GM10847 (cell line): Measurements from ENCODE around the gene CORO7.

Source experiments
- POLR2A ChIP-seq: IDR thresholded peaks from 2 replicates; pipeline ENCODE4 v1.6.1; 2011; ENCODE audit not compliant: insufficient read length; ENCODE audit errors: extremely low read depth

The CORO7 gene

DNA sequence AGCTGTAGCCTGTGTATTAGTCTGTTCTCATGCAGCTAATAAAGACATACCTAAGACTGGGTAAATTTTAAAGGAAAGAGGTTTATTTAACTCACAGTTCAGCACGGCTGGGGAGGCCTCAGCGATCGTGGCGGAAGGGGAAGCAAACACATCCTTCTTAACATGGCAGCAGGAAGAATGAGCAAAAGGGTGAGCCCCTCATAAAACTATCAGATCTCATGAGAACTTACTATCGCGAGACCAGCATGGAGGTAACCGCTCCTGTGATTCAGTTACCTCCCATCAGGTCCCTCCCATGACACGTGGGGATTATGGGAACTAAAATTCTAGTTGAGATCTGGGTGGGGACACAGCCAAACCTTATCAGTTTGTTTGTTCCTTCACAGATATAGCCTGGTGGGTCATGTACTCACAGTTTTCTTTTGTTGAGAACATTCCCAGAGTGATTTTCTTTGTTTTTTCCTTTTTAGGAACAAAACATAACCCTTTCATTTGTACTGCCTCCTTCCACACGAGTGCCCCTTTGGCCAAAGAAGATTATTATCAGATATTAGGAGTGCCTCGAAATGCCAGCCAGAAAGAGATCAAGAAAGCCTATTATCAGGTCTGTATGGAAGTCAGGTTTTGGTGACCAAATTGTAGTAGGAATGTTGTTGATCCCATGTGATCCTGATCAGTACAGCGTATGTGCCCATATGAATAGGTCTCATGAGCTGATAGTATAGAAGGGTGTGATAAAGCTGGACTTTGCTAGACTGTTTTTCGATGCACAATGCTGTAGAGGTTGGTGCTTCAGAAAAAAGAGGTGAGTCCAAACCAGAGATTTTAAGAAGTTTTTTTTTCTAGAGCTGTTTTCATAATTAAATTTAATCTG, 17.8 kb upstream of the CORO7 start:
- TF ChIP-seq POLR2A, result no peak

DNA sequence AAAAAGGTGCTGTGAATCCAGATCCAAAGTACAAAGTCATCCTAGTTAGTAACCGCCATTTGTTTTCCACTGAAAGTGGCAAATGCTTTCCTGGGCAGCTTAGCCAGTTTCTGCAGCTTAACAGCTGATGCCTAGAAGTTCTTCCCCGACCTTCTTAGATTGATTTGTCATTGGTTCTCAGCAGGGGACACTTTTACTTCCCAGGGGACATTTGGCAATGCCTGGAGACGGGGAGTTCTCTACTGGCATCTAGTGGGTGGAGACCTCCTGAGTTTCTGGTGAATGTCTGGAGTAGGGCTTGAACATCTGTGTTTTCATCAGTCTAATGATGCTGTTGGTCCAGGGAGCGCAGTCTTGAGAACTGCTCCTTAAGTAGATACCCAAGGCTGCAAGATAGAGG, 16.8 kb upstream of the CORO7 start:
- TF ChIP-seq POLR2A, result no peak

DNA sequence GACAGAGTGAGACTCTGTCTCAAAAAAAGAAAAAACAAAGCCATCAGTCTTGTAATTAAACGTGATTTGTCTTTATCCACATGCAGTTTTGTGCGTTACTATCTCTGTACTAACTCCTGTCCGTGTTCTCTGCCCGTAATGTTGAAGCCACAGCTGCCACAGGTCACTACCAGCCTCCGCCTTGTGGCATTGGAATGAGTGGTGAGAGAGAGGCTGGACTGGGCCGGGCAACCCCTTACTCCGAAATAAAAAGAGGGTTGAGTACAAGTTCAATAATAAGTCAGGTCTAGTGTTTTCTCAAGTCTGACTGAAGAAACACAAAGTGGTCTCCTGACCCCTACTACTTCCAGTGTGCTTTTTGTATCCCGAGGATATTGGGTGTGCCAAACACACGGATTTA, 14.6 kb upstream of the CORO7 start:
- no peak for TF ChIP-seq POLR2A

DNA sequence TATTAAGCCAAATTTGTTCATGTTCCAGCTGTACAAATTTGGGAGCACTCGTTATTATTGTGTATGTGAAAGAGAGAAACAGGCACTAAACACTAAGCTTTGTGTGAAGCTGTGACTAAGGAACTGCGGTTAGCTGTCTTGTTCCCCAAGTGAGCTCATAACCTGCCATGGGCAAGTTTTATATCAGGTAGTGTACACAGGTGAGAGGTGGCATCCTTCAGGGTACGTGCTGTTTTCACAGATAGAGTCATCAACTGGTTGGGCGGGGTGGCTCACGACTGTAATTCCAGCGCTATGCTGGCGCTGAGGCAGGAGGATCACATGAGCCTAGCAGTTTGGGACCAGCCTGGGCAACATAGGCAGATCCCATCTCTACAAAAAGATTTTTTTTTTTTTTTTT, 12.1 kb upstream of the CORO7 start:
- no peak for TF ChIP-seq POLR2A

DNA sequence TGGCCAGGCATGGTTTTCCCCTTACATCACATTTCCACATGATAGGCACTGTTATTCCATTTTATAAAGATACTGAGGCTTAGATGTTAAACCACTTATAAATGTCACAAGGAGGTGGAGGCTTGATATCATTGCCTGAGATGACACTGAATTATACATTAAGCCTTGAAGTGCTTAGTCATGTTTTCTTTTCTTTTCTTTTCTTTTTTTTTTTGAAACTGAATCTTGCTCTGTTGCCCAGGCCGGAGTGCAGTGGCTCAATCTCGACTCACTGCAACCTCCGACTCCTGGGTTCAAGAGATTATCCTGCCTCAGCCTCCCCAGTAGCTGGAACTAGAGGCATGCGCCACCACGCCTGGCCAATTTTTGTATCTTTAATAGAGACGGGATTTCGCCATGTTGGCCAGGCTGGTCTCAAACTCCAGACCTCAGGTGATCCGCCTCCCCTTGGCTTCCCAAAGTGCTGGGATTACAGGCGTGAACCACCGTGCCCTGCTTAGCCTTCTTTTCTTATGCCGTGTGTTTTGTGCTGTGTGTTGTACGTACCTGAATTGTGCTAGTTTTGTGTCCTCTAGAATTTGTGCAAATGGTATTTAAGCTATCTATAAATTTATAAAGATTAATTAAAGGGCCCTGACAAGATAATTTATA, 10.5 kb upstream of the CORO7 start:
- TF ChIP-seq POLR2A, result no peak

DNA sequence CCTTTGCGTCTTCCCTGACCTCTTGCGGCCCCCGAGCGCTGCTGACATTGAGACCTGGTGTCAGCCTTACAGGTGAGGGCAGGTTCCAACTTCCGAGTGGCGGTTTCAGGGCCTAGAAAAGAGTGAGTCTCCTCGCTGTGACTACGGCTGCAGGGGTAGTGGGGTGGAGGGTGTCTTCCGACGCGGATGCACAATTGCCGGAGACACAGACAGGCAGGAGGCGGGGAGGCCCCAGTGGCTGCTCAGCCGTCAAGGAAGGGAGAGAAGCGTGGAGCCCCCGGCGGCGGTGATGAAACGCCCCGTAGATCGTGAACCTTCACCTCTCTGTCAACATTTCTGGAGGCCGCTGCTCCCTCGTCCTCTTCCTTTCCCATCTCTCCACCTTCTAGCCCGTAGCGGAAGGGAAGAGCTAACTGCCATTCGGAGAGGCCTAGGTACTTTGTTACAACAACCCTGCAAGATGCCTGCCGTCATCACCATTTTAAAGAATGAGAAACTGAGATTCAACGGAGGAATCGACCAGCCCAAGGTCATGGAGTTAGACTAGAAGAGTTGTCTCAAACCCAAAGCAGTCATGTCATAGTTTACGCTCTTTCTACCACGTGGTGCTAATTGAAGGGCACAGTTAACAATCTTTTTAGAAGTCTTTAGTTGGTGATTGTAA, 9.8 kb upstream of the CORO7 start:
- TF ChIP-seq POLR2A, result no peak

DNA sequence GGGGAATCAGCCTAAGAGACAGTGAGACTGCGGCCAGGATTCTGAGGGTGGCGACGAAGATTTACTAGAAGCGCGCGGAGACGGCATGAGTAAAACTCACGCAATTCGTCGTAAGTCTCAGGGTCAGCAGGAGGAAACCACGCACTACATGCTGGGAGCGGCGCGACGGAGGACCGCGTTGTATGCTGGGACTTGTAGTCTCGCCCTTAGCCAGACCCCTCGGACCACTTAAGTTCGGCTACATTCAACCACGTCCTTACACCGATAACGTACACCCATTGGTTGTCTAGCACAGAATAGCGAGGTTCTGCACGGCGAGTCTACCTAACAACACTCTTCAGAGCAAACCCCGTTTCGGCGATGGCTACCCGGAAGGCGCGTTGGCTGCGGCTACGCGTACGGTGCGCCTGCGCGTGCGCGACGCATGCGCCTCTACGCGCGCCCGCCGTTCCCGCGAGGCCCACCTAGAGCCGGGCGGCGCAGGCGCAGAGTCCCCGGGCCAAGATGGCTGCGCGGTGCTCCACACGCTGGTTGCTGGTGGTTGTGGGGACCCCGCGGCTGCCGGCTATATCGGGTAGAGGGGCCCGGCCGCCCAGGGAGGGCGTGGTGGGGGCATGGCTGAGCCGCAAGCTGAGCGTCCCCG, 9.1 kb upstream of the CORO7 start, which contains the start of gene DNAJA3:
DNAJA3 (plus strand) TSS at position 491 of the 643 bp plus-strand sequence; CDS start at position 505, 14 bp downstream.
- TF ChIP-seq POLR2A, result peak; percentile 81

DNA sequence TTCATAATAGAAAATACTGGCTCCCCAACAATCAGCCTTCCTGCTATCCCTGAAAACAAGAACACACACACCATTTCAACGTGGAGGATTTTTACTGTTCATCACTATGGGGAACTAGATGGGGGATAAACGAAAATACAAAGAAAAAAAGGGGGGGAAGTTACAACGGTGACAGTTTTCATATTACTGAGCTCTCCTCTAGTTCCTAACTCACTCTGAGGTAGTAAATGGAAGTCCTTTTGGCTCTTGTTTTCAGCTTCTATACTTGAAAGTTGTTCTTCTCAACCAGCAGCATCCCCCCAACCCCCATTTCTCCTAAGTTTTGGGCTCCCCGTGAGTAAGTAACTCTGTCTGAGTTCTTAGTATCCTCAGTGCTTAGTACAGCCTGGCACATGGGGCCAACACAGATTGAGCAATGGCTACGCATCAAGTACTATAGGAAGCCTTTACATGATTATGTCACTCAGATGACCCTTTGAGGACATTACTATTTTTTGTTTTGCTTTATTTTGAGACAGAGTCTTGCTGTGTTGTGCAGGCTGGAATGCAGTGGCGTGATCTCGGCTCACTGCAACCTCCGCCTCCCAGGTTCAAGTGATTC, 4.2 kb upstream of the CORO7 start:
- no peak for TF ChIP-seq POLR2A

DNA sequence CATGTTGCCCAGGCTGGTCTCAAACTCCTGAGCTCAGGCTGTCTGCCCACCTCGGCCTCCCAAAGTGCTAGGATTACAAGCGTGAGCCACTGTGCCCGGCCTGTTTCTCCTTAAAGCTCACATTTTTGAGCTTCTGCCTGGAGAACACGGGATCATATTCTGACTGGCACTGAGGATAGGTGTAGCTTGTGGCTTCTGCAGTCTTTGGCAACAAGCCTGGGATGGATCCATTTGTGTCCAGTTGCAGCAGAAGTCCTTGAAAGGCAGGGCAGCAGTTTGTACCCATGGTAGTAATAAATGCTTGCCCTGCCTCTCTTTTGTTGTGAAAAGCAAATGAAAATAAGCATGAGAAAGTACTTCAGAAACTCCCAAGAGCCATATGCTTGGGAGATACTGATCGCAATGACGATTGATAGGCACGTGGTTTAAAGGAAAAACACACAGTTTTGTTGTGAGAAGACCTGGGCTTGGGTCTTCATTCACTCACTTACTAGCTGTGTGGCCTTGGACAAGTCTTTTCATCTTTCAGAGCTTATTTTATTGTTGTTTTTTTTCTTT, 3.1 kb upstream of the CORO7 start:
- TF ChIP-seq POLR2A, result no peak

DNA sequence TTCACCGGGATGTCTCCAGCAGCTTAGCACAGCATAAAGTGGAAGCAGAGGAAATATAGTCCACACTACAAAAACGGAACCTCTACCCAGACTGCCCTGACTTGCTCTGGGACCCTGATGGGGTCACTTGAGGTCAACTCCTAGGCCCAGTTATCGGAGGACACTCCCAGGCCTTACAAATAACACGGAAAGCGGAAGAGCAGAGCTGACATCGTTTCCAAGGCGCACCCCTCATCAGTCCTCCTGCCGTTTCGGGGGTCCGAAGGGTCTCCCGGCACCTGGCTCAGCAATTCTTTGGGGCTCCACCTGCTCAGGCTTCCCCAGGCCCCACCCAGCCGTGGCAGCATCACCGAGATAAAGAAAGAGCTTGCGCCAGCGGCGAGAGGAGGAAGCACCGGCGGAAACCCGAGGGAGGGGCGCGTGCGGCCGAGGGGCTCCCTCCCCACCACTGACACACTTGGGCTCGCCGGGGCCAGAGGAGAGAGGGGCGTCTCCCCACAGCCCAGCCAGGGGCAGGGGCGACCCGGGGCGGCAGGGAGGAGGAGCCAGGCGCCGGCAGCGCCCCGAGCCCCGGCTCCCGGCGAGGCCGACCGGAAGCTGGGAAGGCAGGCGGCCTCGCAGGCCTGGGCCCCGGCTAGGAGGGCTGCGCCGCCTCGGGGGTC, 727 bp downstream of the CORO7 start:
- peak; percentile 18 for TF ChIP-seq POLR2A

DNA sequence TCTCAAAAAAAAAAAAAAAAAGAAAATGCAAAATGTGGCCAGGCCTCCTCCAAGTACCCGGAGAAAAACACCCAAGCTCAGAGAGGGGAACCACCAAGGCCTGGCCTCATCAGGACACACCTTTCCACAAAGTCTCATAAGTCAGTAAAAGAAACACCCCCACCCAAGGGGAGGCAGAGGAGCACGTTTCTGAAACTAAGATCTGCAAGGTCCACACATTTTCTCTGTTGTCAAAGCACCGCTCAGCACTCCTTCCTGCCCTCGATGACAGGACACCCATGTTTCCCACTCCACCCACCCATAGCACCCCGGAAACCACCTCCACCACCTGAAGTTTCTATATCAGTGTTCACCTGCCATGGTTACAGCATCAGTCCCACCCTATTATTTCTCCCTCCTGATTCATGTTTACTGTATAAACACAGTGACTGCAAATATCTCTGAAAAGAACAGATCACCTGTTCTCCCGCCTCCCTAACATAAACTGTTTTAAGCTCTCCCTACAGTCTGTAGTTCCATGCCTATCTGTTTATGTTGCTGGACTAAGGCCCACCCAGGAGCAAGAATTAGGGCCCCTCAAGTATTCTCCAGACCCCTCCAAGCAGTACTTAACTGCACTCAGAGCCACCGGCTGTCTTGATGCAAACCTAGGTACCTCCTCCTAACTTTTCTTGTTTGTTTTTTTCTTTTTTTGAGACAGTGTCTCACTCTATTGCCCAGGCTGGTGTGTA, 2.0 kb downstream of the CORO7 start:
- TF ChIP-seq POLR2A, result no peak

DNA sequence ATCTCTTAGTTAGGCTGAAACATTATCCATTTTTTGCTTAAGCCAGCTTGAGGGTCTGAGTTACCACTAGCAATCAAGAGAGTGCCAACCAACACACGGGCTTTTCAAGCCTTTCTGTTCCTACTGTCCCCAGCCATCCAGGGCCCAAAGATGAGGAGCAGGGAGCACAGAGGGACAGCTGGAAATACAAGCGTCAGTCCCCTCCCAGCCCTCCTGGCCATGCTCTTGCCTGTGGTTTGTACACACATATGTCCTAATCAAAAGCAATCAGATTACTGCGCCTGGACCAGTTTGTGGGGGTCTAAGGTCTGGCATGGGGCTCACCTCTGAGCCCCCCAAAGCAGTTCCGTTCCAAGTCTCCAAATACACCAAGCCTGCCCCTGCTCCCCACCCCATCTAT, 3.5 kb downstream of the CORO7 start:
- no peak for TF ChIP-seq POLR2A

DNA sequence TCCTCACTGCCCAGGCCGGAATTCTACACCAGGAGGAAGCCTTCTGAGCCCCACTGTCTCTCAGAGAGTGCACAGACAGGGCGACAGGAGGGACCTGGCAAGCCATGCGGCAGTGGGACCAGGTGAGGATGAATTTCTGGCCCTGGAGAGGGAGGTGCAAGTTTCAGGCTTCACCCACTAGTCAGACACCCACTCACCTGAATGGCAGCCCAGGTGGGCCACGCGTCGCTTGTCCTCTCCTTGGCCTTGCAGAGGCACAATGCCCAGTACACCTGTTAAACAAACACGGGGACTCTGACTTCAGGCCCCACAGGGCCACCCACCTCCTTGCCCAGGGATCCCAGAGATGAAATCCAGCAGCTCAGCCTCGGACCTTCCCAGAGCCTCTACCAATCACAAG, 4.2 kb downstream of the CORO7 start:
- TF ChIP-seq POLR2A, result no peak

DNA sequence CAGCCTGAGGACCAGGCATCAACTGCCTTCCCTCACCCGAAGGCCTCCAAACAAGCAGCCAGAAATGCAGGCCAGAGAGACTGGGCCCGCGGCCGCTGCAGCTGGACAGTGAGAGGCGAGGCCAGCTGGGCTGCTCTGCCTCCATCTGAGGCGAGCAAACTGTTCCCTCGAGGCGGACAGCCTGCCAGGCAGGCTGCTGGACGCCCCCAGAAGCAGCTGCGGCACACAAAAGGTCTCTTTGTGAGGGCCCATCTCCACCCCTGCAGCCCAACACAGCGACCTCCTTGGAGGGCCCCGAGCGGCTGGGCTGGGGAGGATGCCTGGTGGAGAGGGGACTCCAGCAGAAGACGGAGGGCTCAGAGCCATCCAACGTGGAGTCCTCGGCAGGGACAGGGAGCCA, 4.7 kb downstream of the CORO7 start:
- no peak for TF ChIP-seq POLR2A
